Trophoblast cell (in vitro differentiated cells and primary cell): ENCODE results near the gene PDGFRB.

Experiments
- DNase-seq, 2 donors: peaks; one replicate each; pipeline ENCODE4 v3.0.0-alpha.2; 2016
- H2AFZ ChIP-seq: 2 replicates; pipeline ENCODE4 v1.6.1; 2013; ENCODE audit warnings: low read length, moderate library complexity, mild to moderate bottlenecking; ENCODE audit not compliant: insufficient read depth, poor library complexity
- H2AK5ac ChIP-seq: 2 replicates; pipeline ENCODE4 v1.6.1; 2013; ENCODE audit warnings: mild to moderate bottlenecking, low read length
- H2BK120ac ChIP-seq: 2 replicates; pipeline ENCODE4 v1.6.1; 2013; ENCODE audit warnings: low read length, mild to moderate bottlenecking, moderate library complexity; ENCODE audit not compliant: insufficient read depth, poor library complexity
- H2BK12ac ChIP-seq: 2 replicates; pipeline ENCODE4 v1.6.1; 2013; ENCODE audit warnings: mild to moderate bottlenecking, low read length, moderate library complexity
- H2BK5ac ChIP-seq: 2 replicates; pipeline ENCODE4 v1.6.1; 2013; ENCODE audit warnings: low read length, low read depth, moderate library complexity, mild to moderate bottlenecking; ENCODE audit not compliant: poor library complexity
- H3K14ac ChIP-seq: 2 replicates; pipeline ENCODE4 v1.6.1; 2013; ENCODE audit warnings: mild to moderate bottlenecking, low read length
- H3K18ac ChIP-seq: 2 replicates; pipeline ENCODE4 v1.6.1; 2013; ENCODE audit warnings: mild to moderate bottlenecking, low read length
- H3K23ac ChIP-seq: 2 replicates; pipeline ENCODE4 v1.6.1; 2013; ENCODE audit warnings: low read length
- H3K27ac ChIP-seq: 2 replicates; pipeline ENCODE4 v1.5.1; 2013; ENCODE audit warnings: low read depth, mild to moderate bottlenecking, inconsistent platforms, low read length, moderate library complexity
- H3K27me3 ChIP-seq: 2 replicates; pipeline ENCODE4 v1.6.1; 2013; ENCODE audit warnings: inconsistent platforms, mild to moderate bottlenecking, low read length, moderate library complexity; ENCODE audit not compliant: insufficient read depth
- H3K36me3 ChIP-seq, 2 experiments: 1 replicate in 1 of 2; 2 replicates in 1 of 2; pipeline ENCODE4 v1.6.1; 2013; ENCODE audit warnings: low read length in 2 of 2, mild to moderate bottlenecking in 2 of 2, moderate library complexity in 1 of 2; ENCODE audit not compliant: insufficient read depth in 2 of 2, control insufficient read depth in 1 of 2
- H3K4ac ChIP-seq: 2 replicates; pipeline ENCODE4 v1.6.1; 2013; ENCODE audit warnings: low read depth, mild to moderate bottlenecking, low read length, moderate library complexity
- H3K4me1 ChIP-seq, 2 experiments: 1 replicate in 1 of 2; 2 replicates in 1 of 2; pipeline ENCODE4 v1.6.1; 2013; ENCODE audit warnings: low read length in 2 of 2, mild to moderate bottlenecking in 2 of 2, moderate library complexity in 1 of 2; ENCODE audit not compliant: insufficient read depth in 2 of 2, control insufficient read depth in 1 of 2
- H3K4me2 ChIP-seq: 2 replicates; pipeline ENCODE4 v1.6.1; 2013; ENCODE audit warnings: inconsistent platforms, mild to moderate bottlenecking, low read length, moderate library complexity
- H3K4me3 ChIP-seq: 2 replicates; pipeline ENCODE4 v1.5.1; 2013; ENCODE audit warnings: mild to moderate bottlenecking, low read depth, low read length, inconsistent platforms
- H3K79me1 ChIP-seq: one replicate; pipeline ENCODE4 v1.6.1; 2013; ENCODE audit warnings: low read length
- H3K79me2 ChIP-seq: 2 replicates; pipeline ENCODE4 v1.6.1; 2013; ENCODE audit warnings: low read length, mild to moderate bottlenecking; ENCODE audit not compliant: control insufficient read depth, insufficient read depth, poor library complexity
- H3K9ac ChIP-seq: 2 replicates; pipeline ENCODE4 v1.6.1; 2013; ENCODE audit warnings: mild to moderate bottlenecking, low read length
- H3K9me3 ChIP-seq: 2 replicates; pipeline ENCODE4 v1.6.1; 2013; ENCODE audit warnings: low read depth, mild to moderate bottlenecking, control low read depth, inconsistent platforms, low read length; ENCODE audit not compliant: insufficient read depth
- H4K12ac ChIP-seq: 2 replicates; pipeline ENCODE4 v1.6.1; 2013; ENCODE audit warnings: low read depth, mild to moderate bottlenecking, low read length, moderate library complexity
- H4K8ac ChIP-seq: 2 replicates; pipeline ENCODE4 v1.6.1; 2013; ENCODE audit warnings: low read depth, mild to moderate bottlenecking, low read length, moderate library complexity
- H4K91ac ChIP-seq: one replicate; pipeline ENCODE4 v1.6.1; 2013; ENCODE audit warnings: low read depth, mild to moderate bottlenecking, low read length, moderate library complexity
- WGBS: extraction: QIAGEN DNeasy Blood & Tissue Kit; methylation state at CpG from one replicate; pipeline ENCODE4 v1.1.7; 2013; ENCODE audit warnings: missing lambda C conversion rate; ENCODE audit not compliant: insufficient read length, insufficient coverage; ENCODE audit errors: extremely low coverage; 5-methylcytosine and 5-hydroxymethylcytosine counted together

Gene PDGFRB

GRCh38 chr5:150137997-150138396 is 17.6 kb downstream of the PDGFRB start:
- H3K23ac ChIP-seq = no peak overlapping the region
- H4K91ac ChIP-seq = peak overlapping the region; percentile 99
- no peaks in the 10 kb centered on the region for H3K27me3 ChIP-seq
- peak overlapping the region; percentile 69 for H2AK5ac ChIP-seq
- no CpG with 5 or more reads among the region's 5 CpGs for WGBS
- peak overlapping the region; percentile 77 for H3K4ac ChIP-seq
- H3K79me1 ChIP-seq = peaks cover 59% of the 10 kb centered on the region
- H3K79me2 ChIP-seq = peaks cover 30% of the 10 kb centered on the region
- H3K9ac ChIP-seq = peak overlapping the region; percentile 22
- peak overlapping the region; percentile 68 for H2AFZ ChIP-seq
- H3K18ac ChIP-seq = peak overlapping the region; percentile 93
- peak overlapping the region; percentile 91 for H3K27ac ChIP-seq
- H4K8ac ChIP-seq = peak overlapping the region; percentile 83
- H3K9me3 ChIP-seq = no peaks in the 10 kb centered on the region
- H3K14ac ChIP-seq = peak overlapping the region; percentile 89
- no peak for DNase-seq
- H3K36me3 ChIP-seq = peaks cover 29% of the 10 kb centered on the region in 2 experiments
- H4K12ac ChIP-seq = peak overlapping the region; percentile 87
- no peak overlapping the region for H3K4me2 ChIP-seq
- no peak overlapping the region for H3K4me3 ChIP-seq
- H2BK12ac ChIP-seq = peak overlapping the region; percentile 96
- H2BK5ac ChIP-seq = peak overlapping the region; percentile 98
- H3K4me1 ChIP-seq = peaks cover 54 to 61% of the 10 kb centered on the region in 2 experiments
- peak overlapping the region; percentile 98 for H2BK120ac ChIP-seq

- Histone ChIP-seq H3K4me3 (no peak overlapping the region), H2BK12ac (peak overlapping the region; percentile 96), H3K27me3 (no peaks in the 10 kb centered on the region), H3K4me1 (peaks cover 54 to 57% of the 10 kb centered on the region in 2 experiments), H3K27ac (peak overlapping the region; percentile 91), H4K91ac (peak overlapping the region; percentile 99), H3K36me3 (peaks cover 35% of the 10 kb centered on the region in 2 experiments), H3K4me2 (no peak overlapping the region), H3K4ac (peak overlapping the region; percentile 77), H3K9ac (no peak overlapping the region), H3K79me2 (peaks cover 30% of the 10 kb centered on the region), H3K79me1 (peaks cover 58% of the 10 kb centered on the region), H3K14ac (peak overlapping the region; percentile 89), H2BK5ac (peak overlapping the region; percentile 98), H2BK120ac (peak overlapping the region; percentile 98), H3K23ac (no peak overlapping the region), H3K9me3 (no peaks in the 10 kb centered on the region), H2AK5ac (peak overlapping the region; percentile 98), H4K12ac (no peak overlapping the region), H2AFZ (peak overlapping the region; percentile 24), H3K18ac (peak overlapping the region; percentile 94), H4K8ac (peak overlapping the region; percentile 83)
- no CpG with 5 or more reads among the region's 12 CpGs for WGBS
- DNase-seq = no peak
These were observed 18.3 kb downstream of the PDGFRB start for GRCh38 chr5:150137168-150137957.

- Histone ChIP-seq H3K27me3 (no peaks in the 10 kb centered on the region), H4K12ac (peak overlapping the region; percentile 15), H3K14ac (peak overlapping the region; percentile 80), H3K4ac (peak overlapping the region; percentile 76), H2BK12ac (peak overlapping the region; percentile 84), H4K91ac (peak overlapping the region; percentile 99), H3K4me3 (no peak overlapping the region), H3K9me3 (no peaks in the 10 kb centered on the region), H2AFZ (peak overlapping the region; percentile 1), H3K36me3 (peaks cover 43 to 44% of the 10 kb centered on the region in 2 experiments), H4K8ac (peak overlapping the region; percentile 83), H3K9ac (no peak overlapping the region), H3K79me1 (peaks cover 52% of the 10 kb centered on the region), H3K27ac (peak overlapping the region; percentile 65), H2BK120ac (peak overlapping the region; percentile 90), H3K79me2 (peaks cover 30% of the 10 kb centered on the region), H3K23ac (no peak overlapping the region), H2BK5ac (peak overlapping the region; percentile 93), H3K4me1 (peaks cover 50 to 51% of the 10 kb centered on the region in 2 experiments), H3K4me2 (no peak overlapping the region), H3K18ac (peak overlapping the region; percentile 94), H2AK5ac (peak overlapping the region; percentile 98)
- DNase-seq = no peak
- WGBS = no CpG with 5 or more reads among the region's 16 CpGs
These were observed 19.1 kb downstream of the PDGFRB start for GRCh38 chr5:150136305-150137167.

- Histone ChIP-seq H2BK12ac (peak overlapping the region; percentile 72), H4K8ac (no peak overlapping the region), H3K4me2 (no peak overlapping the region), H3K9me3 (no peaks in the 10 kb centered on the region), H3K79me1 (peaks cover 44% of the 10 kb centered on the region), H3K27ac (peak overlapping the region; percentile 15), H3K36me3 (peaks cover 45 to 46% of the 10 kb centered on the region in 2 experiments), H2BK5ac (peak overlapping the region; percentile 42), H2AFZ (no peak overlapping the region), H3K23ac (no peak overlapping the region), H3K79me2 (peaks cover 25% of the 10 kb centered on the region), H3K9ac (no peak overlapping the region), H4K12ac (no peak overlapping the region), H2AK5ac (peak overlapping the region; percentile 50), H3K27me3 (no peaks in the 10 kb centered on the region), H4K91ac (peak overlapping the region; percentile 99), H3K14ac (peak overlapping the region; percentile 55), H3K4ac (no peak overlapping the region), H2BK120ac (peak overlapping the region; percentile 43), H3K18ac (peak overlapping the region; percentile 22), H3K4me1 (peaks cover 42 to 44% of the 10 kb centered on the region in 2 experiments), H3K4me3 (no peak overlapping the region)
- no CpG with 5 or more reads among the region's 21 CpGs for WGBS
- DNase-seq = no peak
These were observed 19.9 kb downstream of the PDGFRB start for GRCh38 chr5:150135557-150136304.
